Measurements from ENCODE around the gene SPATS2L. TPM values are rescaled to one million over a fixed set of nuclear protein-coding genes. Genes with fewer than 3 reads are reported as not detected.

The SPATS2L gene
- total and polyA plus RNA-seq, 2 experiments from 2014 or later, result 118 to 154 TPM

- H3K4me3 ChIP-seq, result no peak overlapping the region
- H3K4me2 ChIP-seq, result no peak overlapping the region
- H3K36me3 ChIP-seq (ENCODE audit: insufficient read depth), result no peaks in the 10 kb centered on the region; the same call in 1 of the 2 replicates
- Mint-ChIP-seq H3K27ac (no peak overlapping the region), H3K9me3 (peaks cover 3% of the 10 kb centered on the region; the same call in 2 of the 3 replicates), H3K4me1 (peaks cover 54% of the 10 kb centered on the region), H3K4me3 (no peak overlapping the region), H3K27me3 (ENCODE audit: insufficient read depth, low read depth, poor library complexity) (no peaks in the 10 kb centered on the region), H3K36me3 (ENCODE audit: low read depth) (peaks cover 34% of the 10 kb centered on the region; the same call in 2 of the 3 replicates)
- H2AFZ ChIP-seq, result no peak overlapping the region
- TF ChIP-seq ZNF331 (CRISPR knock-in tag; IDR thresholded peaks at IDR 0.05; ENCODE audit: low read depth) (no peak), NANOG (IDR thresholded peaks at IDR 0.05; ENCODE audit: borderline replicate concordance) (no peak), EZH2phosphoT487 (IDR thresholded peaks at IDR 0.05; ENCODE audit: unreplicated experiment) (no peak), ZNF462 (CRISPR knock-in tag; IDR thresholded peaks at IDR 0.05) (no peak), JUNB (IDR thresholded peaks at IDR 0.05; ENCODE audit: unreplicated experiment) (no peak), POLR2AphosphoS5 (IDR thresholded peaks at IDR 0.05; ENCODE audit: low read depth) (no peak), EZH2 (IDR thresholded peaks at IDR 0.05; ENCODE audit: low read depth, unreplicated experiment) (no peak), ZNF114 (CRISPR knock-in tag; IDR thresholded peaks at IDR 0.05) (no peak), STAT1 (IDR thresholded peaks at IDR 0.05; ENCODE audit: unreplicated experiment) (no peak), CREB1 (CRISPR knock-in tag; IDR thresholded peaks at IDR 0.05; ENCODE audit: low read depth) (no peak)
- TF ChIP-seq, protein P1, sequence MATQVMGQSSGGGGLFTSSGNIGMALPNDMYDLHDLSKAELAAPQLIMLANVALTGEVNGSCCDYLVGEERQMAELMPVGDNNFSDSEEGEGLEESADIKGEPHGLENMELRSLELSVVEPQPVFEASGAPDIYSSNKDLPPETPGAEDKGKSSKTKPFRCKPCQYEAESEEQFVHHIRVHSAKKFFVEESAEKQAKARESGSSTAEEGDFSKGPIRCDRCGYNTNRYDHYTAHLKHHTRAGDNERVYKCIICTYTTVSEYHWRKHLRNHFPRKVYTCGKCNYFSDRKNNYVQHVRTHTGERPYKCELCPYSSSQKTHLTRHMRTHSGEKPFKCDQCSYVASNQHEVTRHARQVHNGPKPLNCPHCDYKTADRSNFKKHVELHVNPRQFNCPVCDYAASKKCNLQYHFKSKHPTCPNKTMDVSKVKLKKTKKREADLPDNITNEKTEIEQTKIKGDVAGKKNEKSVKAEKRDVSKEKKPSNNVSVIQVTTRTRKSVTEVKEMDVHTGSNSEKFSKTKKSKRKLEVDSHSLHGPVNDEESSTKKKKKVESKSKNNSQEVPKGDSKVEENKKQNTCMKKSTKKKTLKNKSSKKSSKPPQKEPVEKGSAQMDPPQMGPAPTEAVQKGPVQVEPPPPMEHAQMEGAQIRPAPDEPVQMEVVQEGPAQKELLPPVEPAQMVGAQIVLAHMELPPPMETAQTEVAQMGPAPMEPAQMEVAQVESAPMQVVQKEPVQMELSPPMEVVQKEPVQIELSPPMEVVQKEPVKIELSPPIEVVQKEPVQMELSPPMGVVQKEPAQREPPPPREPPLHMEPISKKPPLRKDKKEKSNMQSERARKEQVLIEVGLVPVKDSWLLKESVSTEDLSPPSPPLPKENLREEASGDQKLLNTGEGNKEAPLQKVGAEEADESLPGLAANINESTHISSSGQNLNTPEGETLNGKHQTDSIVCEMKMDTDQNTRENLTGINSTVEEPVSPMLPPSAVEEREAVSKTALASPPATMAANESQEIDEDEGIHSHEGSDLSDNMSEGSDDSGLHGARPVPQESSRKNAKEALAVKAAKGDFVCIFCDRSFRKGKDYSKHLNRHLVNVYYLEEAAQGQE (IDR thresholded peaks at IDR 0.05; ENCODE audit: unreplicated experiment), result no peak
- TF ChIP-seq, protein P2, sequence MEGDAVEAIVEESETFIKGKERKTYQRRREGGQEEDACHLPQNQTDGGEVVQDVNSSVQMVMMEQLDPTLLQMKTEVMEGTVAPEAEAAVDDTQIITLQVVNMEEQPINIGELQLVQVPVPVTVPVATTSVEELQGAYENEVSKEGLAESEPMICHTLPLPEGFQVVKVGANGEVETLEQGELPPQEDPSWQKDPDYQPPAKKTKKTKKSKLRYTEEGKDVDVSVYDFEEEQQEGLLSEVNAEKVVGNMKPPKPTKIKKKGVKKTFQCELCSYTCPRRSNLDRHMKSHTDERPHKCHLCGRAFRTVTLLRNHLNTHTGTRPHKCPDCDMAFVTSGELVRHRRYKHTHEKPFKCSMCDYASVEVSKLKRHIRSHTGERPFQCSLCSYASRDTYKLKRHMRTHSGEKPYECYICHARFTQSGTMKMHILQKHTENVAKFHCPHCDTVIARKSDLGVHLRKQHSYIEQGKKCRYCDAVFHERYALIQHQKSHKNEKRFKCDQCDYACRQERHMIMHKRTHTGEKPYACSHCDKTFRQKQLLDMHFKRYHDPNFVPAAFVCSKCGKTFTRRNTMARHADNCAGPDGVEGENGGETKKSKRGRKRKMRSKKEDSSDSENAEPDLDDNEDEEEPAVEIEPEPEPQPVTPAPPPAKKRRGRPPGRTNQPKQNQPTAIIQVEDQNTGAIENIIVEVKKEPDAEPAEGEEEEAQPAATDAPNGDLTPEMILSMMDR (conservative IDR thresholded peaks at IDR 0.05; ENCODE audit: low read depth in 2 of 2), result no peak
- TF ChIP-seq, protein P3, sequence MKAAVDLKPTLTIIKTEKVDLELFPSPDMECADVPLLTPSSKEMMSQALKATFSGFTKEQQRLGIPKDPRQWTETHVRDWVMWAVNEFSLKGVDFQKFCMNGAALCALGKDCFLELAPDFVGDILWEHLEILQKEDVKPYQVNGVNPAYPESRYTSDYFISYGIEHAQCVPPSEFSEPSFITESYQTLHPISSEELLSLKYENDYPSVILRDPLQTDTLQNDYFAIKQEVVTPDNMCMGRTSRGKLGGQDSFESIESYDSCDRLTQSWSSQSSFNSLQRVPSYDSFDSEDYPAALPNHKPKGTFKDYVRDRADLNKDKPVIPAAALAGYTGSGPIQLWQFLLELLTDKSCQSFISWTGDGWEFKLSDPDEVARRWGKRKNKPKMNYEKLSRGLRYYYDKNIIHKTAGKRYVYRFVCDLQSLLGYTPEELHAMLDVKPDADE (IDR thresholded peaks at IDR 0.05), result no peak
- peaks cover 99% of the 10 kb centered on the region for H3K79me2 ChIP-seq (replicated peaks; ENCODE audit: insufficient read depth)
- H3F3A ChIP-seq (replicated peaks; ENCODE audit: low read depth), result 0 out of 2 replicates have a peak, but pooled peaks cover 3% of the 10 kb centered on the region
- no peaks in the 10 kb centered on the region for H3K27me3 ChIP-seq (ENCODE audit: insufficient read depth)
- no peak overlapping the region for H3K27ac ChIP-seq (ENCODE audit: low read depth)
- no peak for DNase-seq (ENCODE audit: low spot score)
- ATAC-seq, result no peak
- H3K4me1 ChIP-seq (ENCODE audit: insufficient read depth), result peaks cover 23% of the 10 kb centered on the region
- peaks cover 3% of the 10 kb centered on the region; the same call in 1 of the 2 replicates for H4K20me1 ChIP-seq (replicated peaks; ENCODE audit: insufficient read depth)
- no peaks in the 10 kb centered on the region; the same call in 1 of the 2 replicates for H3K9me2 ChIP-seq (ENCODE audit: insufficient read depth)
Observed at GRCh38 chr2:200341376-200341775, 34.9 kb downstream of the SPATS2L start.

All from GM23338 (cell line).